ENCODE measurements around the gene GPR183.

DNA sequence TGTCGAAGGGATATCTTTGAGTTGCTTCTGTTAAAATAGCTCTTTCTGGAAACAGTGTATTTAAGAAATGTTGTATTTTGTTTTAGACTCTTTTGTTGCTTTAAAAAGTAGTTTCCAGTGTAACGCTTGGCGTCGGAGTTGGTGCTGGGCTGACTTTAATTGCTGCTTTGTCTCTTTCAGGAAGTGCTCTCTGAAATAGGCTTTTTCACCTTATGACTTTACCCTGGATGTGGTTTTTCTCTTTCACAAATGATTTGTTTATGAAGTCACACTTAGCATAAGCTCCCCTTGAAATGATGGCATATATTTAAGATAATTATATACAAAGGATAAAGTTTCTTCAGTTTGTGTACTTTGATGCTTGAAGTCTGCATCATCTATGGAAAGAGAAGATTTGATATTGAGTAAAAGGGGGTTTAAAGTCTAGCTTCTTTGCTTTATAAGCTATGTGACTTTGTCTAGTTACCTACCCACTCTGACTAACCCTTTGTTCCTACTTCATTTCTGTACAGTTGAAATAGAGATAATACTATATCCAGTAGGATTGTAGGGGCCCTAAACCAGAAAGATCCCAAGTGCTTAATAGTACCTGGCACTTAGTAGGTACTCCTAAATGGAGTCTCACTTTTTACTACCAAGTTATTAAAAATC is 48.9 kb downstream of the GPR183 start, which contains the start of gene GPR18:
- TF ChIP-seq, protein P1, sequence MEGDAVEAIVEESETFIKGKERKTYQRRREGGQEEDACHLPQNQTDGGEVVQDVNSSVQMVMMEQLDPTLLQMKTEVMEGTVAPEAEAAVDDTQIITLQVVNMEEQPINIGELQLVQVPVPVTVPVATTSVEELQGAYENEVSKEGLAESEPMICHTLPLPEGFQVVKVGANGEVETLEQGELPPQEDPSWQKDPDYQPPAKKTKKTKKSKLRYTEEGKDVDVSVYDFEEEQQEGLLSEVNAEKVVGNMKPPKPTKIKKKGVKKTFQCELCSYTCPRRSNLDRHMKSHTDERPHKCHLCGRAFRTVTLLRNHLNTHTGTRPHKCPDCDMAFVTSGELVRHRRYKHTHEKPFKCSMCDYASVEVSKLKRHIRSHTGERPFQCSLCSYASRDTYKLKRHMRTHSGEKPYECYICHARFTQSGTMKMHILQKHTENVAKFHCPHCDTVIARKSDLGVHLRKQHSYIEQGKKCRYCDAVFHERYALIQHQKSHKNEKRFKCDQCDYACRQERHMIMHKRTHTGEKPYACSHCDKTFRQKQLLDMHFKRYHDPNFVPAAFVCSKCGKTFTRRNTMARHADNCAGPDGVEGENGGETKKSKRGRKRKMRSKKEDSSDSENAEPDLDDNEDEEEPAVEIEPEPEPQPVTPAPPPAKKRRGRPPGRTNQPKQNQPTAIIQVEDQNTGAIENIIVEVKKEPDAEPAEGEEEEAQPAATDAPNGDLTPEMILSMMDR (IDR thresholded peaks at IDR 0.05) = no peak
- no peak for TF ChIP-seq POLR2A (IDR thresholded peaks at IDR 0.05)

Data from vagina (tissue), 2 donors.